Right lobe of liver (tissue), 4 donors: ENCODE data around the gene CLASP2.

Experiments
- CTCF ChIP-seq, 4 donors: fragments of 200-600 bp in 3 of 4; fragments of 450-650 bp in 1 of 4; IDR thresholded peaks; one replicate each; pipeline versions ENCODE4 v1.5.1 to v1.8.0; 2016 to 2022; ENCODE audit warnings: antibody characterized with exemption in 4 of 4, mild to moderate bottlenecking in 2 of 4
- POLR2A ChIP-seq: fragments of 450-650 bp; IDR thresholded peaks from one replicate; pipeline ENCODE4 v1.6.1; 2017; ENCODE audit warnings: antibody characterized with exemption, mild to moderate bottlenecking
- donor health status: DM: no; HTN: no; CAD: no.
- donor health status: DM: no; HTN: no; CAD: no.
- donor health status: DM: no; HTN: yes; CAD: no.

- TF ChIP-seq CTCF (IDR thresholded peaks at IDR 0.05): no peak
- TF ChIP-seq POLR2A: no peak
These were observed 105.4 kb downstream of the CLASP2 start for GRCh38 chr3:33612607-33613006.
